ENCODE results near the gene RAC2.

- TF ChIP-seq TEAD2 (tag; IDR thresholded peaks at IDR 0.05): no peak
- no peak for TF ChIP-seq HNRNPH1 (optimal IDR thresholded peaks at IDR 0.05; ENCODE audit: low read depth, low read length)
- no peak for TF ChIP-seq TBP (optimal IDR thresholded peaks at IDR 0.05; ENCODE audit: low read depth, low read length)
- TF ChIP-seq YY1 (IDR thresholded peaks at IDR 0.05; ENCODE audit: borderline replicate concordance in 1 of 3, control insufficient read depth in 1 of 3, extremely low read depth in 1 of 3, insufficient read depth in 3 of 3, insufficient read length in 1 of 3, insufficient replicate concordance in 2 of 3, low read depth in 1 of 3, low read length in 2 of 3): no peak
- no peak for TF ChIP-seq ZNF12 (CRISPR knock-in tag; IDR thresholded peaks at IDR 0.05)
- TF ChIP-seq ZNF639 (CRISPR knock-in tag; conservative IDR thresholded peaks at IDR 0.05 in 1 of 2, IDR thresholded peaks at IDR 0.05 in 1 of 2): no peak
- TF ChIP-seq, protein P1, sequence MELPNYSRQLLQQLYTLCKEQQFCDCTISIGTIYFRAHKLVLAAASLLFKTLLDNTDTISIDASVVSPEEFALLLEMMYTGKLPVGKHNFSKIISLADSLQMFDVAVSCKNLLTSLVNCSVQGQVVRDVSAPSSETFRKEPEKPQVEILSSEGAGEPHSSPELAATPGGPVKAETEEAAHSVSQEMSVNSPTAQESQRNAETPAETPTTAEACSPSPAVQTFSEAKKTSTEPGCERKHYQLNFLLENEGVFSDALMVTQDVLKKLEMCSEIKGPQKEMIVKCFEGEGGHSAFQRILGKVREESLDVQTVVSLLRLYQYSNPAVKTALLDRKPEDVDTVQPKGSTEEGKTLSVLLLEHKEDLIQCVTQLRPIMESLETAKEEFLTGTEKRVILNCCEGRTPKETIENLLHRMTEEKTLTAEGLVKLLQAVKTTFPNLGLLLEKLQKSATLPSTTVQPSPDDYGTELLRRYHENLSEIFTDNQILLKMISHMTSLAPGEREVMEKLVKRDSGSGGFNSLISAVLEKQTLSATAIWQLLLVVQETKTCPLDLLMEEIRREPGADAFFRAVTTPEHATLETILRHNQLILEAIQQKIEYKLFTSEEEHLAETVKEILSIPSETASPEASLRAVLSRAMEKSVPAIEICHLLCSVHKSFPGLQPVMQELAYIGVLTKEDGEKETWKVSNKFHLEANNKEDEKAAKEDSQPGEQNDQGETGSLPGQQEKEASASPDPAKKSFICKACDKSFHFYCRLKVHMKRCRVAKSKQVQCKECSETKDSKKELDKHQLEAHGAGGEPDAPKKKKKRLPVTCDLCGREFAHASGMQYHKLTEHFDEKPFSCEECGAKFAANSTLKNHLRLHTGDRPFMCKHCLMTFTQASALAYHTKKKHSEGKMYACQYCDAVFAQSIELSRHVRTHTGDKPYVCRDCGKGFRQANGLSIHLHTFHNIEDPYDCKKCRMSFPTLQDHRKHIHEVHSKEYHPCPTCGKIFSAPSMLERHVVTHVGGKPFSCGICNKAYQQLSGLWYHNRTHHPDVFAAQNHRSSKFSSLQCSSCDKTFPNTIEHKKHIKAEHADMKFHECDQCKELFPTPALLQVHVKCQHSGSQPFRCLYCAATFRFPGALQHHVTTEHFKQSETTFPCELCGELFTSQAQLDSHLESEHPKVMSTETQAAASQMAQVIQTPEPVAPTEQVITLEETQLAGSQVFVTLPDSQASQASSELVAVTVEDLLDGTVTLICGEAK (IDR thresholded peaks at IDR 0.05): no peak
- TF ChIP-seq, protein P1 (CRISPR knock-in tag; IDR thresholded peaks at IDR 0.05): no peak
- TF ChIP-seq PML (IDR thresholded peaks at IDR 0.05; ENCODE audit: low read length): no peak
- no peak for TF ChIP-seq ZNF75A (CRISPR knock-in tag; IDR thresholded peaks at IDR 0.05)
- TF ChIP-seq CBFB (CRISPR knock-in tag; IDR thresholded peaks at IDR 0.05): no peak
Measured at GRCh38 chr22:37283393-37283937, 39.4 kb upstream of the RAC2 start.

All from K562 (cell line).